IMR-90 (cell line): ENCODE data around the gene SLC39A3. TPM values are rescaled to one million over a fixed set of nuclear protein-coding genes. Genes with fewer than 3 reads are reported as not detected.
A peak's percentile ranks its signal among the peaks of the same experiment; 100 is the strongest.

Experiments used
- ATAC-seq: fragments of 200-7000 bp; cut with Tn5 transposase; 2 replicates; pipeline ENCODE4 v1.9.1; 2020; ENCODE audit warnings: low read depth, mild to moderate bottlenecking, moderate library complexity
- BruUV-seq: library from RNA; stranded (reverse); fragments of 400-500 nt; replicated peaks from 2 replicates; lab custom pipeline; 2021; lab: Mats Ljungman, UMichigan
- CTCF ChIA-PET: fragments of 300-600 bp; formaldehyde crosslinking; extraction: SDS; loops from one replicate; lab custom pipeline; 2021; ENCODE audit warnings: antibody characterized with exemption; lab: Yijun Ruan, JAX
- POLR2A ChIA-PET: fragments of 300-600 bp; sonication (Branson Sonifier 250); formaldehyde crosslinking; loops from one replicate; lab custom pipeline; 2022; ENCODE audit warnings: antibody characterized with exemption; ENCODE audit not compliant: unreplicated experiment; lab: Charles Lee
- DNase-seq: peaks from one replicate; pipeline ENCODE4 v3.0.0; 2013
- H2AFZ ChIP-seq: replicated peaks from 2 replicates; pipeline ENCODE3; 2013; ENCODE audit warnings: low read length, mild to moderate bottlenecking; ENCODE audit not compliant: poor library complexity
- H2AK5ac ChIP-seq: 2 replicates; pipeline ENCODE4 v1.6.1; 2013; ENCODE audit warnings: low read depth, low read length, inconsistent platforms
- H2AK9ac ChIP-seq: replicated peaks from 2 replicates; pipeline ENCODE3; 2013; ENCODE audit warnings: mild to moderate bottlenecking, low read depth, low read length, moderate library complexity; ENCODE audit not compliant: poor library complexity
- H2BK120ac ChIP-seq: 2 replicates; pipeline ENCODE4 v1.6.1; 2013; ENCODE audit warnings: low read depth, low read length, inconsistent platforms
- H2BK15ac ChIP-seq: 3 replicates; pipeline ENCODE4 v1.6.1; 2013; ENCODE audit warnings: low read depth, low read length, inconsistent platforms
- H2BK20ac ChIP-seq: 2 replicates; pipeline ENCODE4 v1.6.1; 2013; ENCODE audit warnings: low read depth, mild to moderate bottlenecking, inconsistent platforms, low read length, moderate library complexity
- H2BK5ac ChIP-seq: 2 replicates; pipeline ENCODE4 v1.6.1; 2013; ENCODE audit warnings: mild to moderate bottlenecking, low read depth, low read length, inconsistent platforms; ENCODE audit not compliant: poor library complexity, severe bottlenecking
- H3K14ac ChIP-seq: replicated peaks from 2 replicates; pipeline ENCODE4 v1.6.1; 2013; ENCODE audit warnings: low read depth, low read length, inconsistent platforms
- H3K18ac ChIP-seq: 2 replicates; pipeline ENCODE4 v1.6.1; 2013; ENCODE audit warnings: low read depth, low read length, control low read depth
- H3K23ac ChIP-seq: 2 replicates; pipeline ENCODE4 v1.6.1; 2013; ENCODE audit warnings: low read depth, low read length, inconsistent platforms
- H3K27ac ChIP-seq: 2 replicates; pipeline ENCODE4 v1.5.1; 2013; ENCODE audit warnings: mild to moderate bottlenecking, control low read depth, low read length; ENCODE audit not compliant: insufficient read depth
- H3K27me3 ChIP-seq: 2 replicates; pipeline ENCODE4 v1.6.1; 2013; ENCODE audit warnings: low read length; ENCODE audit not compliant: control insufficient read depth, insufficient read depth
- H3K36me3 ChIP-seq: 2 replicates; pipeline ENCODE4 v1.6.1; 2013; ENCODE audit warnings: low read length, mixed read lengths; ENCODE audit not compliant: control insufficient read depth, insufficient read depth
- H3K4ac ChIP-seq: 2 replicates; pipeline ENCODE4 v1.6.1; 2013; ENCODE audit warnings: low read depth, low read length, inconsistent platforms
- H3K4me1 ChIP-seq: 2 replicates; pipeline ENCODE4 v1.6.1; 2013; ENCODE audit warnings: low read length, mixed read lengths; ENCODE audit not compliant: control insufficient read depth, insufficient read depth
- H3K4me2 ChIP-seq: 2 replicates; pipeline ENCODE4 v1.6.1; 2013; ENCODE audit warnings: low read depth, mild to moderate bottlenecking, control low read depth, low read length, moderate library complexity
- H3K4me3 ChIP-seq: 2 replicates; pipeline ENCODE4 v1.5.1; 2013; ENCODE audit warnings: low read depth, mild to moderate bottlenecking, control low read depth, low read length, moderate library complexity; ENCODE audit not compliant: insufficient read depth
- H3K56ac ChIP-seq: 2 replicates; pipeline ENCODE4 v1.6.1; 2013; ENCODE audit warnings: low read length, inconsistent platforms; ENCODE audit not compliant: insufficient read depth; ENCODE audit errors: extremely low read depth
- H3K79me1 ChIP-seq, 2 experiments: 2 replicates each; pipeline ENCODE4 v1.6.1; 2013; ENCODE audit warnings: low read length in 2 of 2, inconsistent platforms in 1 of 2, low read depth in 1 of 2
- H3K9ac ChIP-seq: 2 replicates; pipeline ENCODE4 v1.6.1; 2013; ENCODE audit warnings: low read depth, low read length, control low read depth
- H3K9me1 ChIP-seq: 2 replicates; pipeline ENCODE4 v1.6.1; 2013; ENCODE audit warnings: low read length, inconsistent platforms; ENCODE audit not compliant: insufficient read depth
- H3K9me3 ChIP-seq: 2 replicates; pipeline ENCODE4 v1.6.1; 2013; ENCODE audit warnings: low read length; ENCODE audit not compliant: control insufficient read depth, insufficient read depth
- H4K20me1 ChIP-seq: 2 replicates; pipeline ENCODE4 v1.6.1; 2013; ENCODE audit warnings: low read length, inconsistent platforms; ENCODE audit not compliant: insufficient read depth
- H4K5ac ChIP-seq: 2 replicates; pipeline ENCODE4 v1.6.1; 2013; ENCODE audit warnings: mild to moderate bottlenecking, low read depth, low read length, control low read depth
- H4K8ac ChIP-seq, 2 experiments: 2 replicates each; pipeline ENCODE4 v1.6.1; 2013; ENCODE audit warnings: low read depth in 2 of 2, low read length in 2 of 2, control low read depth in 1 of 2, inconsistent platforms in 1 of 2
- H4K91ac ChIP-seq: 2 replicates; pipeline ENCODE4 v1.6.1; 2013; ENCODE audit warnings: low read depth, low read length, inconsistent platforms; ENCODE audit not compliant: insufficient read depth
- CEBPB ChIP-seq: IDR thresholded peaks from 2 replicates; pipeline ENCODE4 v1.6.1; 2012; ENCODE audit warnings: low read depth, low read length, improper control_type of control experiment
- FOS ChIP-seq: fragments of 150-350 bp; IDR thresholded peaks from 2 replicates; pipeline ENCODE4 v1.6.1; 2016; ENCODE audit warnings: low read depth, low read length
- MAFK ChIP-seq: IDR thresholded peaks from 2 replicates; pipeline ENCODE4 v1.6.1; 2012; ENCODE audit warnings: low read depth, low read length, improper control_type of control experiment
- WGBS, 2 experiments: methylation state at CpG; one replicate each; pipeline versions ENCODE4 v1.1.5 to v1.1.7; 2013; ENCODE audit warnings: missing lambda C conversion rate in 2 of 2; ENCODE audit not compliant: insufficient read length in 1 of 2; ENCODE audit errors: extremely low coverage in 2 of 2; 5-methylcytosine and 5-hydroxymethylcytosine counted together
- dilution Hi-C: fragments of 300-500 bp; cut with HindIII; formaldehyde crosslinking; loops from one replicate; pipeline ENCODE4 v1.14.3; 2018; ENCODE audit warnings: low sequenced_read_pairs; ENCODE audit not compliant: unreplicated experiment
- in situ Hi-C: fragments of 300-500 bp; cut with MboI; formaldehyde crosslinking; loops from 3 replicates; pipeline ENCODE4 v1.14.3; 2019; ENCODE audit warnings: low sequenced_read_pairs, inconsistent platforms, mixed read lengths
- intact Hi-C: fragments of 100-400 bp; cut with micrococcal nuclease; formaldehyde crosslinking; loops from 2 replicates; pipeline ENCODE4 v1.10.0; 2022
- polyA plus RNA-seq, 3 experiments: library from polyadenylated mRNA; depleted of rRNA; stranded (reverse); fragments of >200 nt; gene quantifications; 2 replicates each; pipeline ENCODE4 v1.2.3, GENCODE V29; 2012; ENCODE audit warnings: low replicate concordance in 1 of 3
- total RNA-seq: library from RNA; depleted of rRNA; stranded (reverse); fragments of >200 nt; gene quantifications from 2 replicates; pipeline ENCODE4 v1.2.3, GENCODE V29; 2012

The SLC39A3 gene
- total and polyA plus RNA-seq, 2 of the 4 experiments (the other 2 are of a cell fraction), result 12.4 to 38.2 TPM

- ATAC-seq (no peak), DNase-seq (no peak)
- Histone ChIP-seq H3K23ac (no peak overlapping the region), H2AK5ac (no peak overlapping the region), H3K27ac (no peak overlapping the region), H3K14ac (no peak overlapping the region), H3K36me3 (no peaks in the 10 kb centered on the region), H3K18ac (no peak overlapping the region), H2AFZ (no peak overlapping the region), H3K4me2 (no peak overlapping the region), H2AK9ac (no peak overlapping the region), H3K4me1 (peaks cover 12% of the 10 kb centered on the region), H2BK15ac (no peak overlapping the region), H3K9me1 (peaks cover 4% of the 10 kb centered on the region; the same call in 1 of the 2 replicates), H3K9ac (no peak overlapping the region), H3K56ac (no peak overlapping the region), H3K4ac (no peak overlapping the region), H4K8ac (no peak overlapping the region), H3K9me3 (no peaks in the 10 kb centered on the region), H4K20me1 (no peaks in the 10 kb centered on the region; the same call in 1 of the 2 replicates), H2BK5ac (no peak overlapping the region), H3K79me1 (peaks cover 0 to under 1% of the 10 kb centered on the region in 2 experiments; a peak in 1 of 4 replicates), H2BK20ac (no peak overlapping the region), H2BK120ac (no peak overlapping the region), H3K4me3 (no peak overlapping the region), H3K27me3 (peaks cover 14% of the 10 kb centered on the region), H4K5ac (no peak overlapping the region), H4K91ac (no peak overlapping the region)
- in situ Hi-C loops, result no loop called here
- dilution Hi-C loops, result no loop called here
- intact Hi-C loops, result no loop called here
- WGBS, 2 experiments, result 56% methylated on average over 14 of the region's 16 CpGs; no CpG with 5 or more reads in 1 of the 2 experiments
- BruUV-seq, result no TSS peak
- POLR2A ChIA-PET, result no interaction called here
- CTCF ChIA-PET, result no interaction called here
- TF ChIP-seq FOS (no peak), CEBPB (0 out of 2 replicates have a peak, but pooled peaks have one; percentile 20), MAFK (peak; percentile 20; the same call in 1 of the 2 replicates)
These were observed 12.2 kb downstream of the SLC39A3 start for GRCh38 chr19:2727640-2727944.
